A673 (cell line): Measurements from ENCODE around the gene FOXO4.

Experiments
- CTCF ChIP-seq: fragments of 300-800, 200-600 bp; sonication (generic); conservative IDR thresholded peaks from 2 replicates; pipeline ENCODE4 v1.5.1; 2017; ENCODE audit warnings: low read depth, mild to moderate bottlenecking, antibody characterized with exemption, low read length, moderate library complexity, mixed read lengths
- EZH2 ChIP-seq: fragments of 200-600 bp; sonication (generic); IDR thresholded peaks from 2 replicates; pipeline ENCODE4 v1.6.1; 2017; ENCODE audit warnings: borderline replicate concordance, low read depth, mild to moderate bottlenecking, mixed read lengths, antibody characterized with exemption, low read length; ENCODE audit not compliant: poor library complexity, severe bottlenecking

- TF ChIP-seq CTCF: no peak
- TF ChIP-seq EZH2: no peak
These were observed 15.6 kb downstream of the FOXO4 start, which contains the start of gene IL2RG for GRCh38 chrX:71111141-71111843.
